ENCODE results near the gene SPON1. TPM values are rescaled to one million over a fixed set of nuclear protein-coding genes. Genes with fewer than 3 reads are reported as not detected.
"Not testable (repeated sequence)": the region's sequence is repeated elsewhere in the genome, so short reads cannot be mapped to it uniquely, and the experiment has no call there.

The SPON1 gene
- polyA plus RNA-seq, 2 of the 4 experiments (the other 2 are of a cell fraction): not detected

- Histone ChIP-seq H3K9me3 (no peaks in the 10 kb centered on the region), H3K4me1 (no peaks in the 10 kb centered on the region), H3K4me3 (no peak overlapping the region), H3K27ac (no peak overlapping the region), H3K4me2 (no peak overlapping the region)
- DNase-seq (ENCODE audit: low read depth in 1 of 2, low spot score in 1 of 2): no peak
- whole genome bisulfite sequencing (ENCODE audit: missing lambda C conversion rate): 31% methylated on average over 2 of the region's 2 CpGs
- CTCF ChIA-PET: interaction anchor here (1.3 to 2.1 kb wide), 2 partner anchors 15 kb away, joined by 3 to 8 read pairs; no protein-coding TSS in a partner anchor
- no peak for ATAC-seq
- POLR2A ChIA-PET: no interaction called here
- FAIRE-seq: no peak
- no peak for TF ChIP-seq ZNF302 (CRISPR knock-in tag; IDR thresholded peaks at IDR 0.05)
- TF ChIP-seq NPAS2 (CRISPR knock-in tag; IDR thresholded peaks at IDR 0.05; ENCODE audit: borderline replicate concordance): no peak
- TF ChIP-seq, protein P1, sequence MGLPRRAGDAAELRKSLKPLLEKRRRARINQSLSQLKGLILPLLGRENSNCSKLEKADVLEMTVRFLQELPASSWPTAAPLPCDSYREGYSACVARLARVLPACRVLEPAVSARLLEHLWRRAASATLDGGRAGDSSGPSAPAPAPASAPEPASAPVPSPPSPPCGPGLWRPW (IDR thresholded peaks at IDR 0.05): no peak
- no peak for TF ChIP-seq NR3C1 (IDR thresholded peaks at IDR 0.05)
- no peak for TF ChIP-seq ZFP36 (IDR thresholded peaks at IDR 0.05; ENCODE audit: borderline replicate concordance, partially characterized antibody)
- no peak for TF ChIP-seq HOXB13 (CRISPR knock-in tag; IDR thresholded peaks at IDR 0.05; ENCODE audit: low read depth)
- no peak for TF ChIP-seq RFX5 (IDR thresholded peaks at IDR 0.05)
- TF ChIP-seq NFE2L2 (conservative IDR thresholded peaks at IDR 0.05; ENCODE audit: low read length): no peak
- no peak for TF ChIP-seq ZSCAN20 (CRISPR knock-in tag; IDR thresholded peaks at IDR 0.05)
- TF ChIP-seq ATOH8 (CRISPR knock-in tag; IDR thresholded peaks at IDR 0.05; ENCODE audit: low read depth): no peak
- no peak for TF ChIP-seq ESRRA (IDR thresholded peaks at IDR 0.05; ENCODE audit: borderline replicate concordance, low read length)
- no peak for TF ChIP-seq HDAC2 (IDR thresholded peaks at IDR 0.05)
- TF ChIP-seq HEYL (CRISPR knock-in tag; IDR thresholded peaks at IDR 0.05): no peak
- no peak for TF ChIP-seq CBX8 (IDR thresholded peaks at IDR 0.05)
- no peak for TF ChIP-seq SREBF2 (IDR thresholded peaks at IDR 0.05)
- no peak for TF ChIP-seq FOSL2 (IDR thresholded peaks at IDR 0.05)
- TF ChIP-seq FOSL2 (CRISPR knock-in tag; IDR thresholded peaks at IDR 0.05): no peak
- TF ChIP-seq CHD4 (IDR thresholded peaks at IDR 0.05; ENCODE audit: borderline replicate concordance): no peak
- TF ChIP-seq CHD2 (IDR thresholded peaks at IDR 0.05; ENCODE audit: low read length, partially characterized antibody): no peak
- TF ChIP-seq, protein P2, sequence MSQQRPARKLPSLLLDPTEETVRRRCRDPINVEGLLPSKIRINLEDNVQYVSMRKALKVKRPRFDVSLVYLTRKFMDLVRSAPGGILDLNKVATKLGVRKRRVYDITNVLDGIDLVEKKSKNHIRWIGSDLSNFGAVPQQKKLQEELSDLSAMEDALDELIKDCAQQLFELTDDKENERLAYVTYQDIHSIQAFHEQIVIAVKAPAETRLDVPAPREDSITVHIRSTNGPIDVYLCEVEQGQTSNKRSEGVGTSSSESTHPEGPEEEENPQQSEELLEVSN (IDR thresholded peaks at IDR 0.05; ENCODE audit: borderline replicate concordance, low read depth): no peak
- no peak for TF ChIP-seq RNF2 (IDR thresholded peaks at IDR 0.05; ENCODE audit: borderline replicate concordance, low read depth)
Observed at GRCh38 chr11:14163576-14163975, 201.1 kb downstream of the SPON1 start.

- FAIRE-seq; H3K9me3 ChIP-seq; ATAC-seq; H3K4me1 ChIP-seq; DNase-seq (ENCODE audit: low read depth in 1 of 2, low spot score in 1 of 2); POLR2A ChIA-PET; H3K4me2 ChIP-seq; H3K27ac ChIP-seq; CTCF ChIA-PET; H3K4me3 ChIP-seq: not testable (repeated sequence)
- WGBS (ENCODE audit: missing lambda C conversion rate): 57% methylated on average over 5 of the region's 7 CpGs
Observed at GRCh38 chr11:14173679-14174078, 211.2 kb downstream of the SPON1 start.

- Histone ChIP-seq H3K4me1 (no peaks in the 10 kb centered on the region), H3K27ac (no peak overlapping the region), H3K4me2 (no peak overlapping the region), H3K4me3 (no peak overlapping the region), H3K9me3 (no peaks in the 10 kb centered on the region)
- CTCF ChIA-PET: no interaction called here
- WGBS (ENCODE audit: missing lambda C conversion rate): 47% methylated on average over 4 of the region's 4 CpGs
- TF ChIP-seq HEYL (CRISPR knock-in tag; IDR thresholded peaks at IDR 0.05) (no peak), EHMT2 (IDR thresholded peaks at IDR 0.05; ENCODE audit: low read depth) (no peak), FOXS1 (CRISPR knock-in tag; IDR thresholded peaks at IDR 0.05) (no peak), NPAS2 (CRISPR knock-in tag; IDR thresholded peaks at IDR 0.05; ENCODE audit: borderline replicate concordance) (no peak), RAD21 (conservative IDR thresholded peaks at IDR 0.05 in 1 of 2, IDR thresholded peaks at IDR 0.05 in 1 of 2) (no peak), KDM5A (IDR thresholded peaks at IDR 0.05) (no peak), RARB (CRISPR knock-in tag; IDR thresholded peaks at IDR 0.05) (no peak), JUN (IDR thresholded peaks at IDR 0.05) (no peak)
- TF ChIP-seq, protein P1 (IDR thresholded peaks at IDR 0.05): no peak
- TF ChIP-seq, protein P3, sequence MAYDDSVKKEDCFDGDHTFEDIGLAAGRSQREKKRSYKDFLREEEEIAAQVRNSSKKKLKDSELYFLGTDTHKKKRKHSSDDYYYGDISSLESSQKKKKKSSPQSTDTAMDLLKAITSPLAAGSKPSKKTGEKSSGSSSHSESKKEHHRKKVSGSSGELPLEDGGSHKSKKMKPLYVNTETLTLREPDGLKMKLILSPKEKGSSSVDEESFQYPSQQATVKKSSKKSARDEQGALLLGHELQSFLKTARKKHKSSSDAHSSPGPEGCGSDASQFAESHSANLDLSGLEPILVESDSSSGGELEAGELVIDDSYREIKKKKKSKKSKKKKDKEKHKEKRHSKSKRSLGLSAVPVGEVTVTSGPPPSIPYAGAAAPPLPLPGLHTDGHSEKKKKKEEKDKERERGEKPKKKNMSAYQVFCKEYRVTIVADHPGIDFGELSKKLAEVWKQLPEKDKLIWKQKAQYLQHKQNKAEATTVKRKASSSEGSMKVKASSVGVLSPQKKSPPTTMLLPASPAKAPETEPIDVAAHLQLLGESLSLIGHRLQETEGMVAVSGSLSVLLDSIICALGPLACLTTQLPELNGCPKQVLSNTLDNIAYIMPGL (CRISPR knock-in tag; IDR thresholded peaks at IDR 0.05; ENCODE audit: borderline replicate concordance): no peak
- POLR2A ChIA-PET: no interaction called here
- no peak for FAIRE-seq
- no peak for DNase-seq (ENCODE audit: low read depth in 1 of 2, low spot score in 1 of 2)
- ATAC-seq: no peak
Observed at GRCh38 chr11:14179116-14179820, 216.7 kb downstream of the SPON1 start.

Measured in A549 (cell line).